HepG2 (cell line): Measurements from ENCODE around the gene GNB1. TPM values are rescaled to one million over a fixed set of nuclear protein-coding genes. Genes with fewer than 3 reads are reported as not detected.

Experiments used
- GZF1 ChIP-seq: sonication (generic); formaldehyde crosslinking; IDR thresholded peaks from 2 replicates; pipeline ENCODE4 v1.5.1; 2020; ENCODE audit warnings: mild to moderate bottlenecking, missing genetic modification reagents
- KDM3A ChIP-seq: IDR thresholded peaks from 2 replicates; pipeline ENCODE4 v1.6.1; 2018; ENCODE audit warnings: low read depth, missing compliant biosample characterization
- MED13 ChIP-seq: sonication (generic); formaldehyde crosslinking; IDR thresholded peaks from 2 replicates; pipeline ENCODE4 v1.5.0; 2020; ENCODE audit warnings: missing genetic modification reagents
- PHF21A ChIP-seq: sonication (generic); formaldehyde crosslinking; IDR thresholded peaks from 2 replicates; pipeline ENCODE4 v1.5.0; 2020; ENCODE audit warnings: mild to moderate bottlenecking, missing genetic modification reagents
- POLR2AphosphoS2 ChIP-seq: IDR thresholded peaks from 2 replicates; pipeline ENCODE4 v1.6.1; 2011; ENCODE audit warnings: low read depth, low read length, improper control_type of control experiment
- RBFOX2 ChIP-seq: fragments of 200-400 bp; formaldehyde crosslinking; IDR thresholded peaks from 2 replicates; pipeline ENCODE4 v1.6.1; 2017; ENCODE audit warnings: low read depth, mild to moderate bottlenecking, low read length
- RBM22 ChIP-seq: fragments of 200-400 bp; formaldehyde crosslinking; optimal IDR thresholded peaks from 2 replicates; pipeline ENCODE3; 2017; ENCODE audit warnings: mild to moderate bottlenecking, low read length, moderate library complexity
- RXRA ChIP-seq: sonication (generic); formaldehyde crosslinking; IDR thresholded peaks from 2 replicates; pipeline ENCODE4 v1.5.1; 2020; ENCODE audit warnings: missing genetic modification reagents
- SIN3A ChIP-seq: IDR thresholded peaks from 2 replicates; pipeline ENCODE4 v1.6.1; 2011; ENCODE audit warnings: low read depth, mild to moderate bottlenecking, control low read depth, low read length, borderline replicate concordance
- SP4 ChIP-seq: sonication (generic); formaldehyde crosslinking; IDR thresholded peaks from 2 replicates; pipeline ENCODE4 v1.8.1; 2023; ENCODE audit warnings: mild to moderate bottlenecking, missing genetic modification reagents
- TCF12 ChIP-seq, 2 experiments: fragments of 450-650 bp in 1 of 2; sonication (generic) in 1 of 2; formaldehyde crosslinking in 1 of 2; IDR thresholded peaks; 2 replicates each; pipeline versions ENCODE4 v1.6.1 to v1.8.0; 2017 to 2022; ENCODE audit warnings: antibody characterized with exemption in 1 of 2, mild to moderate bottlenecking in 1 of 2, missing genetic modification reagents in 1 of 2, moderate library complexity in 1 of 2
- ZFP90 ChIP-seq: sonication (generic); formaldehyde crosslinking; IDR thresholded peaks from 2 replicates; pipeline ENCODE4 v1.8.0; 2022; ENCODE audit warnings: missing genetic modification reagents, mild to moderate bottlenecking, inconsistent platforms, borderline replicate concordance
- ZNF644 ChIP-seq: IDR thresholded peaks from 2 replicates; pipeline ENCODE4 v1.6.1; 2016; ENCODE audit warnings: low read depth
- ZNF672 ChIP-seq: sonication (generic); formaldehyde crosslinking; IDR thresholded peaks from 2 replicates; pipeline ENCODE4 v1.8.1; 2022; ENCODE audit warnings: missing genetic modification reagents
- ZSCAN21 ChIP-seq: sonication (generic); formaldehyde crosslinking; IDR thresholded peaks from 2 replicates; pipeline ENCODE4 v1.8.0; 2022; ENCODE audit warnings: mild to moderate bottlenecking, missing genetic modification reagents, moderate library complexity, borderline replicate concordance
- ZSCAN31 ChIP-seq: sonication (generic); formaldehyde crosslinking; IDR thresholded peaks from 2 replicates; pipeline ENCODE4 v1.5.0; 2020; ENCODE audit warnings: low read depth, mild to moderate bottlenecking, missing genetic modification reagents
- polyA plus RNA-seq, 8 experiments: library from polyadenylated mRNA; depleted of rRNA in 3 of 8; stranded (reverse) in 7 of 8; unstranded in 1 of 8; fragments of >200 nt; fragmentation: Illumina TruSeq in 4 of 8; extraction: Trizol in 4 of 8; gene quantifications; 2 replicates each; pipeline versions ENCODE4 v1.2.1 to v1.2.3, GENCODE V29; 2011 to 2016; ENCODE audit warnings: low read depth in 4 of 8, missing spikeins in 1 of 8, mixed read lengths in 1 of 8; ENCODE audit not compliant: insufficient read depth in 1 of 8
- total RNA-seq, 5 experiments: library from RNA; depleted of rRNA; stranded (reverse); fragments of >200 nt; fragmentation: Illumina TruSeq; extraction: Trizol; gene quantifications; 2 replicates each; pipeline ENCODE4 v1.2.3, GENCODE V29; 2016; ENCODE audit warnings: low read depth in 1 of 5
- TF ChIP-seq, protein P1 (sequence below): sonication (generic); formaldehyde crosslinking; IDR thresholded peaks from 2 replicates; pipeline ENCODE4 v1.5.0; 2020; ENCODE audit warnings: mild to moderate bottlenecking, missing genetic modification reagents, borderline replicate concordance
- TF ChIP-seq, protein P2 (sequence below): sonication (generic); formaldehyde crosslinking; IDR thresholded peaks from 2 replicates; pipeline ENCODE4 v1.5.0; 2020; ENCODE audit warnings: missing genetic modification reagents
- TF ChIP-seq, protein P3 (sequence below): sonication (generic); formaldehyde crosslinking; IDR thresholded peaks from 2 replicates; pipeline ENCODE4 v1.4.0; 2020; ENCODE audit warnings: missing genetic modification reagents
- TF ChIP-seq, protein P4 (sequence below): IDR thresholded peaks from 2 replicates; pipeline ENCODE4 v1.4.0; 2020; ENCODE audit warnings: mild to moderate bottlenecking, missing genetic modification reagents

GNB1 gene
- total and polyA plus RNA-seq, 2 of the 13 experiments (the other 11 are each of a cell fraction or from before 2014, with no cell fraction given): 66.2 to 327 TPM

DNA sequence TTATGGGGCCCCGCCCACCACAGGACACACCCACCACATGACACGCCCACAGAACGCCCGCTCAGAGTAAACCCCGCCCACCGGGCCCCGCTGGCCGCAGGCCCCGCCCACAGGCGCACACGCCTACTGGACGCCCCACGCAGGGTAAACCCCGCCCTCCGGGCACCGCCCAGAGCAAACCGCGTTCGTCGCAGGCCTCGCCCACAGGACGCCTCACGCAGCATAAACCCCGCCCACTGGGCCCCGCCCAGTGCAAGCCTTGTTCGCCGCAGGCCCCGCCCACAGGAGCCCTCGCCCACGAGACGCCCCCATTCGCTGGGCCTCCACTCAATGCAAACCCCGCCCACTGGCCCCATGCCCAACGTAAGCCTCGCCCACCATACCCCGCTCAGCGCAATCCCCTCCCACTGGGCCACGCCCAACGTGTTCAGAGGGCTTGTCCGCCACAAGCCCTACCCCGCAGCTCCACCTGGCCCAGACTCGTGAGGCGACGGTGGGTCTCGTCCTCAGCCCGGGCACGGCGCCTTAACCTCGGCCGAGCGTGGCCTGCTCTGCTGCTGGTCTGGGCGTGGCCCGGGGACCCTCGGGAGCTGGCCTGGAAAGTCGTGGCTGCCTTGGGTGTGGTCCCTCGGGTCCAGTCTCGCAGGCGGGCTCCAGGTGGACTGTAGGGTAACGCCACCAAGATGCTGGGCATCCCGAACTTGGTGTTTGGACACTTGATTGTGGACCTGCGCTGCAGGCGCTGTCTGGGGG, 28.6 kb upstream of the GNB1 start (continued):
- TF ChIP-seq, protein P1, sequence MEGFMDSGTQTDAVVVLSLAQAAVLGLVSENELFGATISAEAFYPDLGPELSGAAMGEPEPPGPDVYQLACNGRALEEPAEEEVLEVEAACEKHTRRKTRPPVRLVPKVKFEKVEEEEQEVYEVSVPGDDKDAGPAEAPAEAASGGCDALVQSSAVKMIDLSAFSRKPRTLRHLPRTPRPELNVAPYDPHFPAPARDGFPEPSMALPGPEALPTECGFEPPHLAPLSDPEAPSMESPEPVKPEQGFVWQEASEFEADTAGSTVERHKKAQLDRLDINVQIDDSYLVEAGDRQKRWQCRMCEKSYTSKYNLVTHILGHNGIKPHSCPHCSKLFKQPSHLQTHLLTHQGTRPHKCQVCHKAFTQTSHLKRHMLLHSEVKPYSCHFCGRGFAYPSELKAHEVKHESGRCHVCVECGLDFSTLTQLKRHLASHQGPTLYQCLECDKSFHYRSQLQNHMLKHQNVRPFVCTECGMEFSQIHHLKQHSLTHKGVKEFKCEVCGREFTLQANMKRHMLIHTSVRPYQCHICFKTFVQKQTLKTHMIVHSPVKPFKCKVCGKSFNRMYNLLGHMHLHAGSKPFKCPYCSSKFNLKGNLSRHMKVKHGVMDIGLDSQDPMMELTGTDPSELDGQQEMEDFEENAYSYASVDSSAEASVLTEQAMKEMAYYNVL (CRISPR knock-in tag): peak; percentile 79; the same call in 1 of the 2 replicates
- peak; percentile 72; the same call in 1 of the 2 replicates for TF ChIP-seq KDM3A (CRISPR knock-in tag)
- 0 out of 2 replicates have a peak, but pooled peaks have one; percentile 36 for TF ChIP-seq MED13
- no peak for TF ChIP-seq TCF12 (IDR thresholded peaks at IDR 0.05)
- no peak; the same call in 1 of the 2 replicates for TF ChIP-seq TCF12 (CRISPR knock-in tag; IDR thresholded peaks at IDR 0.05)
- TF ChIP-seq, protein P2, sequence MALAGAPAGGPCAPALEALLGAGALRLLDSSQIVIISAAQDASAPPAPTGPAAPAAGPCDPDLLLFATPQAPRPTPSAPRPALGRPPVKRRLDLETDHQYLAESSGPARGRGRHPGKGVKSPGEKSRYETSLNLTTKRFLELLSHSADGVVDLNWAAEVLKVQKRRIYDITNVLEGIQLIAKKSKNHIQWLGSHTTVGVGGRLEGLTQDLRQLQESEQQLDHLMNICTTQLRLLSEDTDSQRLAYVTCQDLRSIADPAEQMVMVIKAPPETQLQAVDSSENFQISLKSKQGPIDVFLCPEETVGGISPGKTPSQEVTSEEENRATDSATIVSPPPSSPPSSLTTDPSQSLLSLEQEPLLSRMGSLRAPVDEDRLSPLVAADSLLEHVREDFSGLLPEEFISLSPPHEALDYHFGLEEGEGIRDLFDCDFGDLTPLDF (CRISPR knock-in tag): 0 out of 2 replicates have a peak, but pooled peaks have one; percentile 11
- TF ChIP-seq POLR2AphosphoS2: no peak
- TF ChIP-seq, protein P3, sequence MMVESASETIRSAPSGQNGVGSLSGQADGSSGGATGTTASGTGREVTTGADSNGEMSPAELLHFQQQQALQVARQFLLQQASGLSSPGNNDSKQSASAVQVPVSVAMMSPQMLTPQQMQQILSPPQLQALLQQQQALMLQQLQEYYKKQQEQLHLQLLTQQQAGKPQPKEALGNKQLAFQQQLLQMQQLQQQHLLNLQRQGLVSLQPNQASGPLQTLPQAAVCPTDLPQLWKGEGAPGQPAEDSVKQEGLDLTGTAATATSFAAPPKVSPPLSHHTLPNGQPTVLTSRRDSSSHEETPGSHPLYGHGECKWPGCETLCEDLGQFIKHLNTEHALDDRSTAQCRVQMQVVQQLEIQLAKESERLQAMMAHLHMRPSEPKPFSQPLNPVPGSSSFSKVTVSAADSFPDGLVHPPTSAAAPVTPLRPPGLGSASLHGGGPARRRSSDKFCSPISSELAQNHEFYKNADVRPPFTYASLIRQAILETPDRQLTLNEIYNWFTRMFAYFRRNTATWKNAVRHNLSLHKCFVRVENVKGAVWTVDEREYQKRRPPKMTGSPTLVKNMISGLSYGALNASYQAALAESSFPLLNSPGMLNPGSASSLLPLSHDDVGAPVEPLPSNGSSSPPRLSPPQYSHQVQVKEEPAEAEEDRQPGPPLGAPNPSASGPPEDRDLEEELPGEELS: peak; percentile 38; the same call in 1 of the 2 replicates
- TF ChIP-seq RBFOX2: peak; percentile 85
- peak; percentile 67 for TF ChIP-seq PHF21A
- TF ChIP-seq GZF1 (CRISPR knock-in tag): no peak
- no peak for TF ChIP-seq ZNF672
- TF ChIP-seq ZSCAN31 (CRISPR knock-in tag): peak; percentile 45; the same call in 1 of the 2 replicates
- TF ChIP-seq RXRA (CRISPR knock-in tag): peak; percentile 58; the same call in 1 of the 2 replicates
- peak; percentile 48; the same call in 1 of the 2 replicates for TF ChIP-seq SIN3A
- no peak for TF ChIP-seq ZNF644 (CRISPR knock-in tag)
- TF ChIP-seq, protein P4, sequence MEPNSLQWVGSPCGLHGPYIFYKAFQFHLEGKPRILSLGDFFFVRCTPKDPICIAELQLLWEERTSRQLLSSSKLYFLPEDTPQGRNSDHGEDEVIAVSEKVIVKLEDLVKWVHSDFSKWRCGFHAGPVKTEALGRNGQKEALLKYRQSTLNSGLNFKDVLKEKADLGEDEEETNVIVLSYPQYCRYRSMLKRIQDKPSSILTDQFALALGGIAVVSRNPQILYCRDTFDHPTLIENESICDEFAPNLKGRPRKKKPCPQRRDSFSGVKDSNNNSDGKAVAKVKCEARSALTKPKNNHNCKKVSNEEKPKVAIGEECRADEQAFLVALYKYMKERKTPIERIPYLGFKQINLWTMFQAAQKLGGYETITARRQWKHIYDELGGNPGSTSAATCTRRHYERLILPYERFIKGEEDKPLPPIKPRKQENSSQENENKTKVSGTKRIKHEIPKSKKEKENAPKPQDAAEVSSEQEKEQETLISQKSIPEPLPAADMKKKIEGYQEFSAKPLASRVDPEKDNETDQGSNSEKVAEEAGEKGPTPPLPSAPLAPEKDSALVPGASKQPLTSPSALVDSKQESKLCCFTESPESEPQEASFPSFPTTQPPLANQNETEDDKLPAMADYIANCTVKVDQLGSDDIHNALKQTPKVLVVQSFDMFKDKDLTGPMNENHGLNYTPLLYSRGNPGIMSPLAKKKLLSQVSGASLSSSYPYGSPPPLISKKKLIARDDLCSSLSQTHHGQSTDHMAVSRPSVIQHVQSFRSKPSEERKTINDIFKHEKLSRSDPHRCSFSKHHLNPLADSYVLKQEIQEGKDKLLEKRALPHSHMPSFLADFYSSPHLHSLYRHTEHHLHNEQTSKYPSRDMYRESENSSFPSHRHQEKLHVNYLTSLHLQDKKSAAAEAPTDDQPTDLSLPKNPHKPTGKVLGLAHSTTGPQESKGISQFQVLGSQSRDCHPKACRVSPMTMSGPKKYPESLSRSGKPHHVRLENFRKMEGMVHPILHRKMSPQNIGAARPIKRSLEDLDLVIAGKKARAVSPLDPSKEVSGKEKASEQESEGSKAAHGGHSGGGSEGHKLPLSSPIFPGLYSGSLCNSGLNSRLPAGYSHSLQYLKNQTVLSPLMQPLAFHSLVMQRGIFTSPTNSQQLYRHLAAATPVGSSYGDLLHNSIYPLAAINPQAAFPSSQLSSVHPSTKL (CRISPR knock-in tag): peak; percentile 51
- TF ChIP-seq RBM22: no peak
- peak; percentile 77; the same call in 1 of the 2 replicates for TF ChIP-seq ZSCAN21 (CRISPR knock-in tag)
- peak; percentile 98 for TF ChIP-seq SP4 (CRISPR knock-in tag)
- TF ChIP-seq ZFP90 (CRISPR knock-in tag): peak; percentile 68; the same call in 1 of the 2 replicates
